Heart left ventricle (tissue), 13 donors: ENCODE data around the gene LAMC3.

ENCODE experiments used
- CTCF ChIP-seq, 12 donors: fragments of 200-600 bp; sonication (generic) in 4 of 12; IDR thresholded peaks; one replicate each; pipeline versions ENCODE4 v1.5.0 to v1.8.0; 2018 to 2022; ENCODE audit warnings: antibody characterized with exemption in 12 of 12, mild to moderate bottlenecking in 5 of 12
- POLR2A ChIP-seq, 2 donors: fragments of 450-650 bp; IDR thresholded peaks; one replicate each; pipeline ENCODE4 v1.6.1; 2017; ENCODE audit warnings: antibody characterized with exemption in 2 of 2, mild to moderate bottlenecking in 2 of 2, moderate library complexity in 2 of 2
- donor health status: ischemic (EF 13 %, LVEDD 7.1; RV severe dilation, severe dysfunction).
- donor health status: DM: no; HTN: yes; CAD: no.
- donor health status: DM: no; HTN: no; CAD: no.
- donor health status: ischemic (EF 25% LVEDD 6.9; RV normal size, moderate dysfunction).
- donor health status: ischemic (EF 25% LVEDD 5.7; RV mildly dilated, moderate dysfunction).
- donor health status: ischemic (EF 35%, LVEDD 5.7; RV mildly dilated, moderate dysfunction).
- donor health status: nonischemic (EF 11% LVEDD 7.7; RV severe dilation, severe dysfunction).
- donor health status: DM: yes; HTN: yes; CAD: no.
- donor health status: PGD.
- donor health status: ischemic (EF 29% LVEDD 5.4; RV normal size, mild dysfunction).
- donor health status: nonischemic (EF 23%, LVEDD 6.1; RV moderate dilation, normal function).

- TF ChIP-seq CTCF (IDR thresholded peaks at IDR 0.05): no peak
- TF ChIP-seq POLR2A (IDR thresholded peaks at IDR 0.05): no peak
Measured at GRCh38 chr9:131036529-131037334, 27.8 kb downstream of the LAMC3 start.
